ENCODE measurements around the gene EID3.
"Not testable (repeated sequence)": the region's sequence is repeated elsewhere in the genome, so short reads cannot be mapped to it uniquely, and the experiment has no call there.

The EID3 gene

DNA sequence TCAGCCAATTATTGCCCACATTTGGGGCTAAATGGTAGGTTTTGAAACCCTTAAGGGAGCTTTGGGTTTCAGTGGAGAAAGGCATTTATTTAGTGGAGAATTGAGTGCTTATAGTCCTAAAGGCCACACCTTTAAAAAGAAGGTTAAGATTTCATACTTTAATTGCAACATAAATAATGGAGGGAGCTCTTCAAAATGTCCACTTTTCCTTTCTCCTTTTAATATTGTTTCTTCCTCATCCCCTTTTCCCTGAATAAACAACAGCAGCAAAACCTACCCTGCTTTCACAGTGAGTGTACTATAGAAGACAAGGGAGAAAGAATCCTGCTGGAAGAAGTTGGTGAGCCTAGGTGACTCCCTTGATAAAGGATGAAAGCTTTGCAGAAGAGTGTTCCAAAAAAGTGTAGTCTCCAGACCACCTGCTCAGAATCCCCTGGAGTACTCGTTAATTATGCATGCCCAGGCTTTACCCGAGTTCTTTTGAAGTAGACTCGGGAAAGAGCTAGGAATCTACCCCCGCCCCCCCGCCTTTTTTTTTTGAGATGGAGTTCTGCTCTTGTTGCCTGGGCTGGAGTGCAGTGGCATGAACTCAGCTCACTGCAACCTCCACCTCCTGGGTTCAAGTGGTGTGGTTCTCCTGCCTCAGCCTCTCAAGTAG, 11.5 kb upstream of the EID3 start:
- H3K36me3 ChIP-seq (ENCODE audit: control insufficient read depth, insufficient read depth, low read length), result peaks cover 13% of the 10 kb centered on the region
- TF ChIP-seq, protein P1, sequence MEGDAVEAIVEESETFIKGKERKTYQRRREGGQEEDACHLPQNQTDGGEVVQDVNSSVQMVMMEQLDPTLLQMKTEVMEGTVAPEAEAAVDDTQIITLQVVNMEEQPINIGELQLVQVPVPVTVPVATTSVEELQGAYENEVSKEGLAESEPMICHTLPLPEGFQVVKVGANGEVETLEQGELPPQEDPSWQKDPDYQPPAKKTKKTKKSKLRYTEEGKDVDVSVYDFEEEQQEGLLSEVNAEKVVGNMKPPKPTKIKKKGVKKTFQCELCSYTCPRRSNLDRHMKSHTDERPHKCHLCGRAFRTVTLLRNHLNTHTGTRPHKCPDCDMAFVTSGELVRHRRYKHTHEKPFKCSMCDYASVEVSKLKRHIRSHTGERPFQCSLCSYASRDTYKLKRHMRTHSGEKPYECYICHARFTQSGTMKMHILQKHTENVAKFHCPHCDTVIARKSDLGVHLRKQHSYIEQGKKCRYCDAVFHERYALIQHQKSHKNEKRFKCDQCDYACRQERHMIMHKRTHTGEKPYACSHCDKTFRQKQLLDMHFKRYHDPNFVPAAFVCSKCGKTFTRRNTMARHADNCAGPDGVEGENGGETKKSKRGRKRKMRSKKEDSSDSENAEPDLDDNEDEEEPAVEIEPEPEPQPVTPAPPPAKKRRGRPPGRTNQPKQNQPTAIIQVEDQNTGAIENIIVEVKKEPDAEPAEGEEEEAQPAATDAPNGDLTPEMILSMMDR (IDR thresholded peaks at IDR 0.05; ENCODE audit: insufficient read depth, low read length, poor library complexity, severe bottlenecking), result no peak
- no peaks in the 10 kb centered on the region for H3K27me3 ChIP-seq (replicated peaks; ENCODE audit: control insufficient read depth, insufficient read depth, low read length)
- DNase-seq (ENCODE audit: extremely low read depth, insufficient read length), result no peak
- H3K4me3 ChIP-seq (replicated peaks; ENCODE audit: low read depth, low read length), result no peak overlapping the region

DNA sequence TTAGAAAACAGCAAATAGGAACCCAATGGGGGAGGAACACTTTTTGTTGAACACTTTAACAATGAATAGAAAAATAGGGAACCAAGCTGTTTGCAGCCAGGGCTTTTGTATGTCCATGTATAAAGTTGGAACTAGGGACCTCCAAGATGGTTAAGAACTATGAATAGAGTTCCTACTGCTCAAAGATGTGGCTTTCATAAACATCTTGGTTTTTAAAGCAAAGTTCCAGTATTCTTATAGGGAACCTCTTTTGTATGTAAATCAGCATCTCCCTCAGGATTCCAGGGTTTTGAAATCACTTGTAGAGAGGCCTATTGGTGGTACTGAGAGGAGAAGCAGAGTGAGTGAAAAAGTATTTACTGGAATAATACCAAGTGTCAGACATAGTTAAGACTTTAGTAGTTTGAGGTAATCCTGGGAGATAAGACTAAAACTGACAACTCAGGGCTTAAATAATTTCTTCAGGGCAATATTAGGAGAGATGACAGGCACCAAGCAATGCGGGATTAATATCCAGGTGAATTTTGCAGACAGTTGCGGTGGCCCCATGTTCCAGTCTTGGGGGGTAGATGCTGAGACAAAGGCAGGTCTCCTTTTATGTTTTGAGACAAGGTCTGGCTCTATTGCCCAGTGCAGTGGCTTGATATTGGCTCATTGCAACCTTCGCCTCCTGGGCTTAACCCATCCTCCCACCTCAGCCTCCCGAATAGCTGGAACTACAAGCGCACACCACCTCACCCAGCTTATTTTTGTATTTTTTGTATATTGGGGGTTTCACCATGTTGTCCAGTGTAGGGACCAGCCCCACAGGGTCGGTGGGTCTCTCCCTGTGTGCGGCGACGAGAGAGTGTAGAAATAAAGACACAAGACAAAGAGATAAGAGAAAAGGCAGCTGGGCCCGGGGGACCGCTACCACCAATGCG, 10.4 kb upstream of the EID3 start:
- Histone ChIP-seq H3K27me3 (replicated peaks; ENCODE audit: control insufficient read depth, insufficient read depth, low read length) (no peaks in the 10 kb centered on the region), H3K36me3 (ENCODE audit: control insufficient read depth, insufficient read depth, low read length) (peaks cover 13% of the 10 kb centered on the region), H3K4me3 (replicated peaks; ENCODE audit: low read depth, low read length) (no peak overlapping the region)
- TF ChIP-seq, protein P1 (IDR thresholded peaks at IDR 0.05; ENCODE audit: insufficient read depth, low read length, poor library complexity, severe bottlenecking), result no peak
- DNase-seq (ENCODE audit: extremely low read depth, insufficient read length), result no peak

DNA sequence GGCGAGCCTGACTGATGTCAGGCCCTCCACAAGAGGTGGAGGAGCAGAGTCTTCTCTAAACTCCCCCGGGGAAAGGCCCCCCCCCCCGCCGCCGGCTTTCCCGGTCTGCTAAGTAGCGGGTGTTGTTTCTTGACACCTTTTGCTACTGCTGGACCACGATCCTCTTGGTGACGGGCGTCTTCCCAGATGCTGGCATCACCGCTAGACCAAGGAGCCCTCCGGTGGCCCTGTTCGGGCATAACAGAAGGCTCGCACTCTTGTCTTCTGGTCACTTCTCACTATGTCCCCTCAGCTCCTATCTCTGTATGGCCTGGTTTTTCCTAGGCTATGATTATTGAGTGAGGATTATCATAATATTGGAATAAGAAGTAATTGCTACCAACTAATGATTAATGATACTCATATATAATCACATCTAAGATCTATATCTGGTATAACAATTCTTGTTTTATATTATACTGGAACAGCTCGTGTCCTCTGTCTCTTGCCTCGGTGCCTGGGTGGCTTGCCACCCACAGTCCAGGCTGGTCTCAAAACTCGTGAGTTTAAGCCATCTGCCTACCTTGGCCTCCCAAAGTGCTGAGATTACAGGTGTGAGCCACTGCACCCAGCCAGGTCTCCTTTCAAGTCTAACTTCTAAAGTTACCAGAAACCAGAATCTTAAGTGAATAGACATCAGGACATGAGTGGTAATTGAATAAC, 9.2 kb upstream of the EID3 start:
- H3K27me3 ChIP-seq (replicated peaks; ENCODE audit: control insufficient read depth, insufficient read depth, low read length); H3K4me3 ChIP-seq (replicated peaks; ENCODE audit: low read depth, low read length); DNase-seq (ENCODE audit: extremely low read depth, insufficient read length): not testable (repeated sequence)
- peaks cover 13% of the 10 kb centered on the region for H3K36me3 ChIP-seq (ENCODE audit: control insufficient read depth, insufficient read depth, low read length)

DNA sequence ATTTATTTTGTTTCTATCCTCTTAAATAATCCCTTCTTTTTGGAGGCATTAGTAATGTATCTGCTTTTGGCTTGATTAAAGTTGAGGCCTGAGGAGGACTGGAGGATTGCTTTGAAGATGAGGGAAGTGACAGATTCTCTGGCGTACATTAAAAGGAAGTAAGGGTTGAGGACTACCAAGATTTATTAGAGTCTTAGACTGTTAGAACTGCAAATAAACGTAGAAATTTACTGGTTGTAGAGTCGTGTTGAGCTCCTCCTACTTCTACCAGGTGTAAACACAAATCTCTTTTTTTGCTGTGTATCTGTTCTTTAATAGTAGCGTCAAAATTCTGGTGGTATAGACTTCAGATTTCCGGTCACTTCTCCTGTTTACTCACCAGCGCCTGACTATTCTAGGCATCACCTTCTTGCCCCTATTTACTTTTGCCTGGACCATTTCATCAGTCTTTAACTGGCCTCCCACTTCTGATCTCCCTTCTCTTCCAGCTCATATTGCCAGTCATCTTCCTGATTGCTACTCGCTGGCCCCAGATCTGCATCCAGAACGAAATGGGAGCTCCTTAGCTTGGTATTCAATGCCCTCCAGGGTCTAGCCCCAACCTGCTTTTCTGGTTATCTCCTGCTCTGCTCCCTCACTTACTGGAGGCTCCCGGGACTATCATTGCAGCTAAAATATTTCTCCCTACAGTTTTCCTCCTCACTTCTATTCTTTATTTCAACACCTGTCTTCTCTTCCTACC, 8.4 kb upstream of the EID3 start:
- Histone ChIP-seq H3K36me3 (ENCODE audit: control insufficient read depth, insufficient read depth, low read length) (peaks cover 15% of the 10 kb centered on the region), H3K4me3 (replicated peaks; ENCODE audit: low read depth, low read length) (no peak overlapping the region), H3K27me3 (replicated peaks; ENCODE audit: control insufficient read depth, insufficient read depth, low read length) (no peaks in the 10 kb centered on the region)
- no peak for DNase-seq (ENCODE audit: extremely low read depth, insufficient read length)
- TF ChIP-seq, protein P1 (IDR thresholded peaks at IDR 0.05; ENCODE audit: insufficient read depth, low read length, poor library complexity, severe bottlenecking), result no peak

DNA sequence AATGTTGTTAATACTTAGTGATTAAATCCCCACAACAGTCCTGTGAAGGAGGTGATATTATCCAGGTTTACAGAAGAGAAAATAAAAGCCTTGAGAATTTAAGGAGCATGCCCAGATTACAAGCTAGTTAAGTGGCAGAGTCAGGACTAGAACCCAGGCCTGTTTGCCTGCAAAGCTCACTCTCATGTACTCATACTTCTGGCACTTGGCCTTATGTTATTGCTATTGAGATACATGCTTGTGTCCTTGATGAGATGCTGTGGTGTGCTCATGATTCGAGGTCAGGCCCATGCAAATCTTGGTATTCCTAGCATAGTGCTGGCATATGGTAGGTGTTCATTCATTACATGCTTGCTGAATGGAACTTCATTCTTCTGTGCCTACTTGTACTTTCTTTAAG, 7.6 kb upstream of the EID3 start:
- H3K4me3 ChIP-seq (replicated peaks; ENCODE audit: low read depth, low read length), result no peak overlapping the region
- H3K36me3 ChIP-seq (ENCODE audit: control insufficient read depth, insufficient read depth, low read length), result peaks cover 15% of the 10 kb centered on the region
- no peak for DNase-seq (ENCODE audit: extremely low read depth, insufficient read length)
- no peaks in the 10 kb centered on the region for H3K27me3 ChIP-seq (replicated peaks; ENCODE audit: control insufficient read depth, insufficient read depth, low read length)
- TF ChIP-seq, protein P1 (IDR thresholded peaks at IDR 0.05; ENCODE audit: insufficient read depth, low read length, poor library complexity, severe bottlenecking), result no peak
